ENCODE measurements around the gene PIGT. TPM values are rescaled to one million over a fixed set of nuclear protein-coding genes. Genes with fewer than 3 reads are reported as not detected.

Gene PIGT
- total RNA-seq, 2 experiments from 2014 or later = 43.7 to 47.7 TPM

- CTCF ChIA-PET = interaction anchor here (2.1 to 14.4 kb wide), 2 partner anchors 10 to 57 kb away, joined by 12 to 549 read pairs; partner anchors contain the start of genes SYS1 and TP53TG5
- Mint-ChIP-seq H3K4me1 (ENCODE audit: low read depth) (no peaks in the 10 kb centered on the region), H3K27ac (no peak overlapping the region), H3K27me3 (no peaks in the 10 kb centered on the region), H3K36me3 (ENCODE audit: low read depth) (peaks cover 27% of the 10 kb centered on the region), H3K4me3 (no peak overlapping the region), H3K9me3 (no peaks in the 10 kb centered on the region)
- ATAC-seq (no peak), DNase-seq (no peak)
- intact Hi-C loops (cut with micrococcal nuclease) = no loop called here
- TF ChIP-seq CTCF (IDR thresholded peaks at IDR 0.05) = no peak
- POLR2A ChIA-PET = interaction anchor here (1.1 kb wide), 1 partner anchor 53 kb away, joined by 4 read pairs; no protein-coding TSS in a partner anchor
These were observed 10.5 kb downstream of the PIGT start for GRCh38 chr20:45426320-45427016.

GRCh38 chr20:45427236-45428149 lies 11.6 kb downstream of the PIGT start:
- Mint-ChIP-seq H3K4me3 (no peak overlapping the region), H3K9me3 (no peaks in the 10 kb centered on the region), H3K27ac (no peak overlapping the region), H3K4me1 (ENCODE audit: low read depth) (peaks cover 8% of the 10 kb centered on the region), H3K36me3 (ENCODE audit: low read depth) (peaks cover 24% of the 10 kb centered on the region), H3K27me3 (no peaks in the 10 kb centered on the region)
- TF ChIP-seq CTCF (IDR thresholded peaks at IDR 0.05) = no peak
- ATAC-seq (no peak), DNase-seq (no peak)
- POLR2A ChIA-PET = interaction anchor here (0.6 to 1.4 kb wide), 3 partner anchors 9 to 54 kb away, joined by 3 to 5 read pairs (median 4); no protein-coding TSS in a partner anchor
- intact Hi-C loops (cut with micrococcal nuclease) = no loop called here
- CTCF ChIA-PET = interaction anchor here (0.5 to 14.4 kb wide), 3 partner anchors 9 to 58 kb away, joined by 3 to 549 read pairs (median 12); partner anchors contain the start of genes SYS1 and TP53TG5

GRCh38 chr20:45429618-45430017 lies 13.7 kb downstream of the PIGT start:
- ATAC-seq (no peak), DNase-seq (no peak)
- intact Hi-C loops (cut with micrococcal nuclease) = no loop called here
- ChIA-PET CTCF (interaction anchor here (1.0 to 14.4 kb wide), 2 partner anchors 60 to 136 kb away, joined by 3 to 549 read pairs; partner anchors contain the start of genes SYS1 and TP53TG5), POLR2A (interaction anchor here (0.6 to 1.3 kb wide), 4 partner anchors 11 to 135 kb away, joined by 3 to 4 read pairs (median 3); no protein-coding TSS in a partner anchor)
- H3K27ac Mint-ChIP-seq = no peak overlapping the region
- H3K9me3 Mint-ChIP-seq = no peaks in the 10 kb centered on the region
- no peak overlapping the region for H3K4me3 Mint-ChIP-seq
- peaks cover 11% of the 10 kb centered on the region for H3K4me1 Mint-ChIP-seq (ENCODE audit: low read depth)
- H3K27me3 Mint-ChIP-seq = no peaks in the 10 kb centered on the region
- TF ChIP-seq CTCF (IDR thresholded peaks at IDR 0.05) = no peak
- H3K36me3 Mint-ChIP-seq (ENCODE audit: low read depth) = peaks cover 22% of the 10 kb centered on the region

- Mint-ChIP-seq H3K9me3 (no peaks in the 10 kb centered on the region), H3K36me3 (ENCODE audit: low read depth) (peaks cover 10% of the 10 kb centered on the region), H3K4me3 (no peak overlapping the region), H3K27me3 (no peaks in the 10 kb centered on the region), H3K4me1 (ENCODE audit: low read depth) (peaks cover 15% of the 10 kb centered on the region), H3K27ac (peak overlapping the region; percentile 59)
- POLR2A ChIA-PET = interaction anchor here (1.0 to 1.2 kb wide), 2 partner anchors 25 to 70 kb away, joined by 3 to 4 read pairs; partner anchors contain the start of gene SYS1
- TF ChIP-seq CTCF (IDR thresholded peaks at IDR 0.05) = no peak
- DNase-seq (peak; percentile 34), ATAC-seq (peak; percentile 43)
- CTCF ChIA-PET = interaction anchor here (1.0 to 14.4 kb wide), 4 partner anchors 17 to 121 kb away, joined by 3 to 549 read pairs (median 8); partner anchors contain the start of genes SYS1 and TP53TG5
- intact Hi-C loops (cut with micrococcal nuclease) = no loop called here
These were observed 16.4 kb downstream of the PIGT start for GRCh38 chr20:45432294-45432693.
